Myocyte (in vitro differentiated cells): ENCODE measurements around the gene ABHD12B. TPM values are rescaled to one million over a fixed set of nuclear protein-coding genes. Genes with fewer than 3 reads are reported as not detected.
"Not testable (repeated sequence)": the region's sequence is repeated elsewhere in the genome, so short reads cannot be mapped to it uniquely, and the experiment has no call there.

ENCODE experiments used
- DNase-seq: peaks from one replicate; pipeline ENCODE4 v3.0.0-alpha.2; 2012; ENCODE audit warnings: low read depth
- total RNA-seq: library from RNA; depleted of rRNA; stranded (reverse); fragments of >200 nt; gene quantifications from 2 replicates; pipeline ENCODE4 v1.2.3, GENCODE V29; 2014

The ABHD12B gene
- total RNA-seq, 1 donor from 2014 or later, result not detected

DNA sequence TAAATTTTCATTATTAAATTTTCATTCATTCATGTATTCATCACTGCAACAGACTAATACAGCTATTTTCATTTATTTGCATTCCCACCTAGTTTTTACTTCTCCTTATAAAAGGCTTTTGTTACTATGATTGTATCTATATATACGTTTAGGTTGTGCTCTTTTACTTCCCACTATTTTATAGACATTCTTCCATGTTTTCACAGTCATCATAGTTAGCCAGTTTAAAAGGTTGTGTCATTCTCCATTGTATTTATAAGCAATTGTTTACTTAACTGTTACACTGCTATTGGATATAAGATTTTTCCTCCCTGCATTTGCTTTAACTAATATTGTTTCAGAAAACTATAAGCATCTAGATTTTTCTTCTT is 12.0 kb downstream of the ABHD12B start:
- no peak for DNase-seq

DNA sequence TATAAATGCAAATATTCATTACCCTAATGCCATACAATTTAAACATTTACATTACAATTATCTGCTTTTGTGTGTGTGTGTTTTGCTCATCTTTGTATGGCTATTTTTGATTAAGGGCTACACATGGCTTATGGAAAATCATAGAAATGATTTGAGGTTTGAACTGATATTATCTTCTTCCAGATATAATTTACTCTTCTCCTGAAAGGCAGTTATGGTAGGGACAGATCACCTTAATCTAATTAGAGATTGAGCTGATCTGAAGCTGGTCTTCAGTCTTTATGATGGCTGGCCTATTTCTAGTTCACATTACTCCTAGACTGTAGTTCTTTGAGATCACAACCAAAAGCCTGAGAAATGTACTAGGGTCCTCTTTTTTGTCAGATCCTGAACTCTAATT is 15.6 kb downstream of the ABHD12B start:
- no peak for DNase-seq

DNA sequence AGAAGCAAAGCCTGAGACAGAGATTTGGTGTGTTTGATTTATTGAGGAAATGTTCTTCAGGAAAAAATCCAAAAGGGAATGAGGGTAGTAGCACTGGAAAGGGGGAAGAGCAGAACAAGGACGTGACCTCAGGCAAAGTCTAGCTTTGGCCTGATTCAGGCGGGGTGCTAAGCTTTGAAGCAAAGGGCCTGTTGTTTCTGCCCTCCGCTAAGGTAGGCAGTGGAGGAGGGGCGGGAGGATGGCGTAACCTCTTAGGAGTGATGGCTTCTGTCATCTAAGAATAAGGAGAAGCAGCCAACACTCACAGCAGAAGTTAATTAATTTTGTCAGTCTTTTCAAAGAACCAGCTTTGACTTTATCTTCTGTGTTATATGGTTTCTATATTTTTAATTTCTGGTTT is 20.4 kb downstream of the ABHD12B start:
- no peak for DNase-seq

DNA sequence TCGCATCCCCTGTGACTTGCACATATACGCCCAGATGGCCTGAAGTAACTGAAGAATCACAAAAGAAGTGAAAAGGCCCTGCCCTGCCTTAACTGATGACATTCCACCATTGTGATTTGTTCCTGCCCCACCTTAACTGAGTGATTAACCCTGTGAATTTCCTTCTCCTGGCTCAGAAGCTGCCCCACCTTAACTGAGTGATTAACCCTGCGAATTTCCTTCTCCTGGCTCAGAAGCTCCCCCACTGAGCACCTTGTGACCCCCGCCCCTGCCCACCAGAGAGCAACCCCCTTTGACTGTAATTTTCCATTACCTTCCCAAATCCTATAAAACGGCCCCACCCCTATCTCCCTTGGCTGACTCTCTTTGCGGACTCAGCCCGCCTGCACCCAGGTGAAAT is 24.6 kb downstream of the ABHD12B start:
- not testable (repeated sequence) for DNase-seq

DNA sequence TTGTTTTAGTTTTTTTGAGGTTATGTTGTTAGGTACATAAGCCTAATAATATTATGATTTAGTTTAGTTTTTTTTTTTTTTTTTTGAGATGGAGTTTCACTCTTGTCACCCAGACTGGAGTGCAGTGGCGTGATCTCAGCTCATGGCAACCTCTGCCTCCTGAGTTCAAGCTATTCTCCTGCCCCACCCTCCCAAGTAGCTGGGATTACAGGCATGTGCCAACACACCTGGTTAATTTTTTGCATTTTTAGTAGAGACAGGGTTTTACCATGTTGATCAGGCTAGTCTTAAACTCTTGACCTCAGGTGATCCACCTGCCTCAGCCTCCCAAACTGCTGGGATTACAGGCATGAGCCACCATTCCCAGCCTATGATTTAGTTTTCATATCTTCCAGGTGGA is 25.2 kb downstream of the ABHD12B start:
- not testable (repeated sequence) for DNase-seq

DNA sequence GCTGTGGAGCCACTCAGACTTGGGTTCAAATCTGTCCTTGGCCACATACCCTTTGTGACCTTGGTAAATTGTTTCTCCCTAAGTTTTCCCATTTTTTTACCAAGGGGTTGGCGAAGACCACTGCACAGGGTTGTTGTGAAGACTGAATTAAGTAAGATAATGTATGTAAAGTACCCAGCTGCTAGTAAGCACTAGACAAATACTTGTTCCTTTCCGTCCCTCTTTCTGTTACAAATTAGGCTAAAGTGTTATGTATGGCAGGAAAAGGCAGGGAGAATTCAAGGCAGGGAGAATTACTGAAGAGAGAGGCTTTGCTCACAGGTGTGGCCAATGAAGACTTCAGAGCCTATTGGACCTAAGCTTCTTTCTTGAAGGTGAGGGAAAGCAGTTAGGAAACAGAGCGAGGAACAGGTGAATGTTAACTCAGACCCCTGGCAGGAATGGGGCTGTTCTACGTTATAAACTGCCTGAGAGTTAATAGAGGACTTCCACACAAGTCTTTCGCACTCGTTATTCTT is 25.9 kb downstream of the ABHD12B start:
- DNase-seq, result no peak

DNA sequence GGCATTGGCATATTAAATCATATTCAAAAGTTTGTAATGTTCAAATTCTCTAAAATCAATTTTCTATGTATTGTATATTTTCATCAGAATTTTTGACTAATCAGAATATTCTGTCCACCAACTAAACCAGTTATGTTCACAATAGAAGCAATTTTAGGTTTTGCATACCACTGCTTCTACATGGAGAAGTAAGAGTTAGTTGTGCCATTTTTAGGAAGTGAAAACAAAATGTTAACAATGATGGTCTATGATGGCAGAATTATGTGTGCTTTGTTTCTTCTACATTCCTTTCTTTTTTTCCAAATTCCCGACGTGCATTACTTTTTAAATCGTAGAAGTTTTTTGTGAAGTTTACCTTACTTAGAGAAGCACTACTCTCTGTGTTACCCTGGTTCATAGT is 29.5 kb downstream of the ABHD12B start:
- DNase-seq, result no peak

DNA sequence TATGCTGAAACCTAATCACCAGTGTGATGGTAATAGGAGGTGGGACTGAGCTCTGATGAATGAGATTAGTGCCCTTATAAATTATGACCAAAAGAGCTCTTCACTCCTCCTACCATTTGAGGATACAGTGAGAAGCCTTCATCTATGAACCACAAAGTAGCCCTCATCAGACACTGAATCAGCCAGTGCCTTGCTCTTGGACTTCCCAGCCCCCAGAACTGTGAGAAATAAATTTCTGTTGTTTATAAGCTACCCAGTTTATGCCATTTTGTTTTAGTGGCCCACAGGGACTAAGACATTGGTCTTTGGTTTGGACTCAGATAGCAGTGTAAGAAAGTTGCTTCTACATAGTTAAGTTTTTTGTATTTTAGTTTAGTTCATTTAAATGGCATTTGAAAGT is 32.9 kb downstream of the ABHD12B start:
- no peak for DNase-seq

DNA sequence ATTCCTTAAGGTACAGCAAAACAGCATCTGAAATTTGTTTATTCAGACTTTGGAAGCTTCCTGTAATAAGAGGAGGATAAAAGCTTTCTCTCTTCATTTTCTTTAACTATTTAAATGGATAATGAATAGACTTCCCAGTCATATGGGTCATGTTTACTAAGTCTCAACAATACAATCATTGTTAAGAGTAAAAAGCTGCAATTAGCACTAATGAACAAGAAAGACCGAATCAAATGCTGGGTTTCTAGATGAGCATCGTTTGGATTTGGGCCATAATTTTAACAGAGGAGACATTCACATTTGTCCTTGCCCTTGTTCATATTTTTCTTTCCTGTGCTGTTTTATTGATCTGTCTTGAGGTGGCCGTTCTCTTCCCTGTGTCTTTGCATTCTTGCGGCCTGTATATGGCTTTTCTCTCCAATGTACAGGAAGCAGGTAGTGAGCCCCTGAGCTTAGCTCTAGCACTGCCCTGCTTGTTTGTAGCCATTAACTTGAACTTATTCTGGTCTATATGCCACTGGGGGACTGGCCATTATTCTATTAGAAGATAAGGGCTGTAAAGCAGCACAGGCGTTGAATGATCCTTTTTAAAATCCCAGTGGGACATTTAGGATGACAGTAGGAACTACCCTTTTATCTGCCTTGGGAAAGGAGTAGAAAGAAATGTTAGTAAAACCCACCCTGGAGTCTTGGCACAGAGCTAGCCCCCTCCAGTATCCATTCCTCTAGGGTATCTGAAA is 34.6 kb downstream of the ABHD12B start:
- DNase-seq, result no peak

DNA sequence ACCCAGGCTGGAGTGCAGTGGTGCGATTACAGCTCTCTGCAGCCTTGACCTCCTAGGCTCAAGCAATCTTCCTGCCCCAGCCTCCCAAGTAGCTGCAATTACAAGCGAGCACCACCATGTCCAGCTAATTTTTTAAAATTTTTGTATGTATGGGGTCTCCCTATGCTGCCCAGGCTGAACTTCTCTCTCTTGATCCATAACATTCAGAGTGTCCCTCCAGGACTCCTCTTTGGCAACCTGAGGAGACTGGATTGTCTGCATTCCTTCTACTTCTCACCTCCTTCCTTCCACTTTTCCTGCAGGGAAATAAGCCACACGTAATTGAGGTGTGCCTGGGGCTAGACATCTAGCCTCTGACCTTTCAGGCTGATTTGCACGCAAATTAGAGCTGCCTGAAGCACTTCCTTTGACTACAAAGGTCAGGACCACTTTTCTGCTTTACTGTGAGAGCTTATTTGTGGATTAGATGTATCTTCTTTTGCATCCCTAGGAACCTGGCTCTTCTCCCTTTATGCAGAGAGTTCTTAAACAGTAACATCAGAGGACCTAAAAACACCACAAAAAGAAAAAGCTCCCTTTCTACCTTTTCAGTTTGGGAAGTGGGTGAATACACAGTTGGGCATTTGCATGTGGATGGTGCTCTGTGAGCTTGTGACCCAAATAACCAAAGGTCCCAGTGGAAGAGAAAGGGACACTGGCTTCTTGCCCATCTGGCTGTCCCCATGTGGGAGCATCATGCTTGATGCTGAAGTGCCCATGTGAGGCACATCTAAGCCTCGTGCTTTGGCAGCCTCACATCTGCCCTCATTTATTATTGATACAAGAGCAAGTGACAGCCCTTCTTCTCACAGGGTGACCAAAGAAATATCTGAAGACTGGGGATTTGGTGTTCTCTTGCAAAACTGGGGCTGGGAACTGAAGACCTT is 38.9 kb downstream of the ABHD12B start:
- DNase-seq, result no peak

DNA sequence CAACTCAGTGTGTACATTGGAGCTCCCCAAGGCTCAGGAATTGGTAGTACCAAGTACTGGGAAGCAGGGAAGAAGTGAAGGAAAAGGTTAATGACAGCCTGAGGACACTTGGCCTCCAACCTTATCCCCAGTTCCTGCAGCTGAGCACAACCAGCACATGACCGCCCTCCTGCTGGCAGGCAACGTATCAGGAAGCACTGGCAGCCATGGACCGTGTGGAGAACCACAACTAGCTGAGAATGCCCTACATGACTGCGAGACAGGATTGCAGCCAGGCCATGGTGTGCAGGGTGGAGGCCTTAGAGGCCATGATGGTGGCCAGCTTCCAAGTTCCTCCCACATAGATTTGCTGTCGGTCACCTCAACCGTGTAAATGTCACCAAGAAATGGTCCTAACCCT is 45.6 kb downstream of the ABHD12B start:
- DNase-seq, result peak; percentile 59

DNA sequence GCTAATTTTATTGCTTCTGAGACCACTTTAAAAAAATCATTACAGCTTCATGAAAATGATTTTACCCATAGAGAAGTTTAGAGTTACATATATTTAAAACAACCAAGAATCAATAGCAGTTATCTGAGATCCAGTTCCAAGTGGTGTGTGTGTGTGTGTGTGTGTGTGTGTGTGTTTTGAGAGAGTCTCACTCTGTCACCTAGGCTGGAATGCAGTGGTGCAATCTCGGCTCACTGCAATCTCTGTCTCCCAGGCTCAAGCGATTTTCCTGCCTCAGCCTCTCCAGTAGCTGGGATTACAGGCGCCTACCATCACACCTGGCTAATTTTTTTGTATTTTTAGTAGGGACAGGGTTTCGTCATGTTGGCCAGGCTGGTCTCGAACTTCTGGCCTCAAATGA is 47.7 kb downstream of the ABHD12B start:
- not testable (repeated sequence) for DNase-seq

DNA sequence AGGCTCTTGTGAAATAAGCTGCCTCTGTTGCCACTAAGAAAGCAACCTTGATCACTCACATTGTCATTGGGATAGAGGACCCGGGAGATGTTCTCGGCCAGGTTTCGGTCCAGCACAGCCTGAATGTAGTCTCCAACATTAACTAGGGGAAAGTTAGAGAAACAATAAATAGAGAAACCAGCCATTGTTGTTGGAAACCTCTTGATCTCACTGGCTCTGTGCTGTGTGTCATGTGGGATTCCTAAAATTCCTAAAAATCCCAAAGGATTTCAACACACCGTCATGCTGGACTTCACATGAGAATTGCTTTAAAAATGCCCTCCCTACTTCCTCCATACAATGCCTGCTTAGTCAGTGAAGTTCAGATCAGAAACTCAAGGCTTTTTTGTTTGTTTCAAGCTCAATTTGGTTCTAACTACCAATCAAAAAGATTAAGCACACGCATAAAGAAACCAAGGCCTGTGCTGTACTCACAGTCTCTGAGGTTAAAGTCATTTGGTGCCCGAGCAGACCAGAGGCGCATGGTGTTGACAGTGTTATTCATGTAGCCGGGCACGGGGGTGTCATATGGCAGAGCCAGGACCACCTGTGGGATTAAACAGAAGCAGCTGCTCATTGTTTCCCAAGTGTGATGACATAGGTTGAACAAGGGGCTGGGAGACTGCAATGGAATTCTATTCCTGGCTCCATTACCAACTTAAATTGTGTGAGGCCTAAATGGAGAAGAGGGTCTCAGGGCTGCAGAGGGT is 48.8 kb downstream of the ABHD12B start:
- peak; percentile 98 for DNase-seq

DNA sequence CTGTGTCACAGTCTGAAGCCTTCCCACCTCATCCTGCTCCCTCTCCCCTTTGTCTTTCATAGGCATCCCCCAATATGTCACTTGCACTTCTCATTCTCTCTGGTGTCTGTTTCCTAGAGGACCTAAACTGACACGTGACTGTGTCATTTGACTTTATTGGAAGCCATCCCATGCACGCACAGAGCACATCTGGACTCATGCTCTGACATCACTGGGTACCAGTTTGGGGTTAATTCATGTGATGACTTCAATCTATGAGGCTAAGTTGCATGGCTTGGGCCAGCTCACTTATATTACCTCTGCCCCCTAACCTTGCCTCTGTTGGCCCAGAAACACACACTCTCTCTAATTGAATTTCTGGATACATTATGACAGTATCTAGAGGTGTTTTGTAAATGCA is 51.0 kb downstream of the ABHD12B start:
- DNase-seq, result no peak

DNA sequence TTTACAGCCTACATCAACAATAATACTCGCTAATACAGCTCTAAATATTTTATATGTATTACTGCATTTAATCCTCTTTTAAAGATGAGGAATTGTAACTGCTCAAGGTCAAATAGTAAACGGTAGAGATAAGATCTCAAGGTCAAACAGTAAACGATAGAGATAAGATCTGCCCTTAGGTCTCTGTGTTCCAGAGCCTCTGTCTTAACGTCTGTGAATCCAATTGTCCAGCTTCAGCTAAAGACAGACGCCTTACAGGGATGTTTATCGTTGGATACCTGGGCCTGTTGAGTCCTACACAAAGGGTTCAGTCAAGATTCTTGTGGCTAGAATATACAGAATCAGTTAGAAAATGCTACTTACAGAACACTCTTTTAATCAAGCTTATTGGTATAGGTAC is 52.4 kb downstream of the ABHD12B start:
- no peak for DNase-seq

DNA sequence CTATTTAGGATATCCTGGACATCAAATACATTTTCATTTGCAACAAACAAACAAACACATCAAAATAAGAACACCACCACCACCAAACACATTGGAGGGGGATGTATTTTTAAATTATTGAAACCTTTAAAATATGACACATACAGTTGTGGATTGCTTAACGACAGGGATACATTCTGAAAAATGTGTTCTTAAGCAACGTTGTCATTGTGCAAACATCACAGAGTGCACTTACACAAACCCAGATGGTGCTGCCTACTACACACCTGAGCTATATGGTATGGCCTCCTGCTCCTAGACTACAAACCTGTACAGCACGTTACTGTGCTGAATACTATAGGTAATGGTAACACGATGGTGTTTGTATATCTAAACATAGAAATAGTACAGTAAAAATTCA is 53.0 kb downstream of the ABHD12B start:
- DNase-seq, result no peak

DNA sequence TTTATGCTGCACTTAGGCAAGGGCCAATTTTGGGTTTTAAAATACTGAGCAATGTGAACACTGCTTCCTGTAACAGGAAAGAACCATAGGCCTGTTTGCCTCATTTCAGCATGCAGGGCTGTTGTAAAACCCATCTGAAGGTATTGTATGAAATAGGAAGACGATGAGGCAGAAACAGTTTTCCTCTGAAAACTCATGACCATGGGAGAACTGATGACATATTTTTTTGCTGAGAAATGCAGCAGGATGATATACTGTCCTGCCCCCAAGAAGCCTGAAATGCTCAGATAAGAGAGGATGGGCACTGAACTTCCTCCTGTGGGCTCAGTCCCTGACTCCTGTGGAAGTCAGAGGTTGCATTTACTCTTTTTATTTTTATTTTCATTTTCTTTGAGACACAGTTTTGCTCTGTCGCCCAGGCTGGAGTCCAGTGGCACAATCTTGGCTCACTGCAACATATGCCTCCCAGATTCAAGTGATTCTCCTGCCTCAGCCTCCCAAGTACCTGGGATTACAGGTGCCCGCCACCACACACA is 55.1 kb downstream of the ABHD12B start:
- DNase-seq, result no peak

DNA sequence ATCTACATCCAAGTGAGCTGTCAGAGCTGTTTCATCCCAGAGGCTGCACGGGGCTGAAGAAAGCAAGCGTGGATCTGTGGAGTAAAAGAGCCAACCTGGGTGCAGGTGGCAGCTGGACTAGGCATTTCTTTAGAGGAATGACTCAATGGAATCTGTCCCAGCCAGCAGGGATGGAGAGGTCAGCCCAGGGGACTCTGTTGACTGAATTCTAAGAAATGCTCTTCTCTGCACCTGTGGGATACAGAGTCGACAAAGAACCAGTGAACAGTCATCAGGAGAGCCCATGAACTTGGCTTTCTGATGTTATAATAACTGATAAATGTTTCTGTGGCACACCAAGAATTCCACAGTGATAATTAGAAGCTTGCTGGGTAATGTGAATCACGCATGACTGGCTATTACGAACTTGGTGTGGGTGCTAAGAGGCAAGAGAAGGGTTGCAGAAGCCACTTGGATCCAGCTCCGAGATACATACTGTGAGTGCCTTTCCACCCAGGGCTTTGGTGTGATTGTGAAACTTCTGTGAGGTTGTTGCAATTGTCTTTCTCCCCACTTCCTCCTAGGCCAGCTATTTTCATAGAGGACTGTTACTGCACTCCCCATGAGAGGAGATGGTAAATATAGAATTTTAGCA is 56.3 kb downstream of the ABHD12B start:
- DNase-seq, result peak; percentile 91

DNA sequence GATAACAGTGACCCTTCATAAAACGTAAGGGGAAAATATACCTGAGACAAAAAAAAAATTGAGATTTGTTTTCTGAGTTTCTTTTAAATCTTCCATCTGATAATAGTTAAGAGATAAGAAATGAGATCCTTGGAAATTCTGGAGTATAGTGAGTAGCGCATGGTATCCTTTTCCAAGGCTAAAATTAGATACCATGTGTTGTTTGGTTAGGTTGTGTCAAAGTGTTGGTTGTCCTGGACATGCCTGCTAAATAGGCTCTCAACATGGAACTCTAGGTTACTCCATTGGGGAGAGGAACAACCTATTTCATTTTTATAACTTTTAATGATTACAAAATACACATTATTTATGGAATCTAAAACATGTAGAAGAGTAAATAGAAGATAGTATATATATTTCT is 57.7 kb downstream of the ABHD12B start:
- peak; percentile 76 for DNase-seq

DNA sequence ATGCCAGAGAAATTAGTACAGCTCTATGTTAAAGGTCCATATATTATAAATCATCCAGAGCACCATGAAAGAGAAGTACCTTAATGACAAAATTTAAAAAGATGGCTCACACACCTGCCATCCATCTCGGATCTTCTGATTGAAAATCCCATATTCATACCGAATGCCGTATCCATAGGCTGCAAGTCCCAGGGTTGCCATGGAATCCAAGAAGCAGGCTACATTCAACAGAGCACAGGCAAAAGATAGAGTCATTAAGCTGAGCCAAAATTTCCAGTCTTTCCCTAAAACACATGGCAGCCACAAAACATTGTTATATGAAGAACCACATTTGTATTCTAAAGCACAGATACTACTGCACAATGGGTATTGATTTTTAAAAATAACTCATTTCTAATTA is 59.7 kb downstream of the ABHD12B start:
- no peak for DNase-seq

DNA sequence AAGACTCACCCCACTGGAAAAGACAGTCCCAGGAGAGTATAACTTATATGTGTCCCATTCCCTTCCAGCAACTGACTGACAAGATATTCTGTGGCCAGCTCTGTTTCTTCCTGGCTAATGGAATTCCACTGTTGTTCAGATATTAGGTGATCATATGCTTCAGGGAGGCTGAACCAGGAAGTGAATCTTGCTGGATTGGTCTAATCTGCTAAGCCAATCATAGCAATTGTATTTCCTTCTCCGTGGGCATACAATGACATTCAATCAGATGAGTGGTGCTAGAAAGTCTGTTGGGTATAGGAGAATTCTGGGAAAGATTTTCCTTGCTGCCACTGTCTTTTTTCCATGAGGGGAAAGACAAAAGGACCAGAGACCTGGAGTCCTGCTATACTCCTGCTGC is 60.3 kb downstream of the ABHD12B start:
- no peak for DNase-seq
